ENCODE results near the gene PLEKHJ1. TPM values are rescaled to one million over a fixed set of nuclear protein-coding genes. Genes with fewer than 3 reads are reported as not detected.

The PLEKHJ1 gene
- total RNA-seq, 1 donor from 2014 or later: 75.8 TPM

DNA sequence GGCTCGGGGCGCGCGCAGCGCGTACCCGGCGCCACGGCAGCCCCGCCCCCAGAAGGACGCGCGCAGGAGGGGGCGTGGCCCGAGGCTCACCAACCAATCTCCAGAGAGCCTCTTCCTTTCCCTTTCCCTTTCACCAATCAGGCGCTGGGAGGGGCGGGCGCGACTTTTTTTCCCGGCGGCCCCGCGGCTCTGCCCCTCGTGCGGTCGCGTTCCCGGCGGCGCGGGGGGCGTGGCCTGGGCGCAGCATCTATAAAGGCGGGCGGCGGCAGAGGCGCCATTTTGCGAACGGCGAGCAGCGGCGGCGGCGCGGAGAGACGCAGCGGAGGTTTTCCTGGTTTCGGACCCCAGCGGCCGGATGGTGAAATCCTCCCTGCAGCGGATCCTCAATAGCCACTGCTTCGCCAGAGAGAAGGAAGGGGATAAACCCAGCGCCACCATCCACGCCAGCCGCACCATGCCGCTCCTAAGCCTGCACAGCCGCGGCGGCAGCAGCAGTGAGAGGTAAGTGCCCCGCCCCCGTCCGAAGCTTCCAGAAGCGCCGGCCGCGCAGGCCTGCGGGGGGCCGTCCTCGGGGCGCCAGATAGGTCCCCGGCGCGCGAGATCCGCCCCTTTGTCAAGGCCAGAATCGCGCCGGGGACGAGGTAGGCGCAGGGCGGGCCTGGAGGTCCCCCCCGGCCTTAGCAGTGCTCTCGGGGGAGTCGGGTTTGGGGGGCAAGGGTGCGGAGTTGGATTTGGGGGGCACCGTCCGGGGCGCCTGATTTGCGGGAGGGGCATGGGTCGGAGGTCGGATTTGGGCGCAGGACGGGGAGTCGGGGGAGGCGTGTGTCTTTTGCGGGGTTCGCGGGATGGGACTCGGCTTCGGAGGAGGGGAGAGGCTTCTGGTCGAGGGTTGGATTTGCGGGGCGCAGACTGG, 33.4 kb upstream of the PLEKHJ1 start:
- peak; percentile 97 to 98 for DNase-seq (ENCODE audit: low read depth in 2 of 2)

- no peak for DNase-seq (ENCODE audit: low read depth in 2 of 2)
Measured at GRCh38 chr19:2268861-2269243, 32.7 kb upstream of the PLEKHJ1 start.

DNA sequence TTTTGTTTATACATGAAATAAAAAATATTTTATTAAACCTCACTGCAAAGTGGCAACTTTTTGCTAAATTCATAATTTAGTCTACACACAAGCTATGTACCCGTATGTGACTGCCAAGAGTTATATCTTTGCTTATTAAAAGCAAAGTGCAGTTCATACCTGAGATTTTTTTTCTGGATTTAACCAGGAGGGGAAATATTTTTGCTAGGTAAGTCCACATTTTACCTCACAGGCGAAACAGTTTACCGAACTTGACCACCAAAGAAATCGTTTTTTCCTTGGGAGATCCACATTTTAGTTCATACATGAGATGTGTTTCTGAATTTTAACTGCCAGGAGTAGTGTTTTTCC, 32.3 kb upstream of the PLEKHJ1 start:
- DNase-seq (ENCODE audit: low read depth in 2 of 2): no peak

DNA sequence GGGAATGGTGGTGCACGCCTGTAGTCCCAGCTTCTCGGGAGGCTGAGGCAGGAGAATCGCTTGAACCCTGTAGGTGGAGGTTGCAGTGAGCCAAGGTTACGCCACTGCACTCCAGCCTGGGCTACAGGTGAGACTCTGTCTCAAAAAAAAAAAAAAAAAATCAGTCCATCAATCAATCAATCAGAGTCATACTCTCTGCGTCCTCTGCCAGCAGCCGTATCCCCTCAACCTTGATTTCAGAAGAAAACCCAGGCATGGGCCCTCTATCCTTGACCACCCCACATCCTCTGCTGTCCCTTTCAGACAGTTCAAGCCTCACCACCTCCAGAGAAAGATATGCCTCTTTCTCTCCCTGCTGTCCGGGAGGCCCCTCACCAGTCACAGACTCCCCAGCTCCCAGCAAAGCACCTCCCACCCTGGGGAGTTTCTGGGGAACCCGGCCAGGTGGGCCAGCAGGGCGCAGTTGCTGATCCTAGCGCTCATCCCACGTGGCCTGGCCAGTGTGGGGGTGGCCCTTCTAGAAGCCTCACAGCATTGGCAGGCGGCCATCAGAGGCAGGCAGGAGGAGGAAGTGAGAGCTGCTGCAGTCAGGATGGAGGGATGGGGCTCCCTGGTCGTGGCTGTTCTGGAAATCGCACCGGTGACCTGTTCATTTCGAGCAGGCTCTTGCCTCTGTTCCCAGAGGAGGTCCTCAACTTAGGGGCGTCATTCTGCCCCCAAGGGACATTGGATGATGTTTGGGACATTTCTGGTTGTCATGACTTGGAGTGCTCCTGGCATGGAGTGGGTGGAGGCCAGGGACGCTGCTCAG, 30.3 kb upstream of the PLEKHJ1 start:
- peak; percentile 65 to 83 for DNase-seq (ENCODE audit: low read depth in 2 of 2)

DNA sequence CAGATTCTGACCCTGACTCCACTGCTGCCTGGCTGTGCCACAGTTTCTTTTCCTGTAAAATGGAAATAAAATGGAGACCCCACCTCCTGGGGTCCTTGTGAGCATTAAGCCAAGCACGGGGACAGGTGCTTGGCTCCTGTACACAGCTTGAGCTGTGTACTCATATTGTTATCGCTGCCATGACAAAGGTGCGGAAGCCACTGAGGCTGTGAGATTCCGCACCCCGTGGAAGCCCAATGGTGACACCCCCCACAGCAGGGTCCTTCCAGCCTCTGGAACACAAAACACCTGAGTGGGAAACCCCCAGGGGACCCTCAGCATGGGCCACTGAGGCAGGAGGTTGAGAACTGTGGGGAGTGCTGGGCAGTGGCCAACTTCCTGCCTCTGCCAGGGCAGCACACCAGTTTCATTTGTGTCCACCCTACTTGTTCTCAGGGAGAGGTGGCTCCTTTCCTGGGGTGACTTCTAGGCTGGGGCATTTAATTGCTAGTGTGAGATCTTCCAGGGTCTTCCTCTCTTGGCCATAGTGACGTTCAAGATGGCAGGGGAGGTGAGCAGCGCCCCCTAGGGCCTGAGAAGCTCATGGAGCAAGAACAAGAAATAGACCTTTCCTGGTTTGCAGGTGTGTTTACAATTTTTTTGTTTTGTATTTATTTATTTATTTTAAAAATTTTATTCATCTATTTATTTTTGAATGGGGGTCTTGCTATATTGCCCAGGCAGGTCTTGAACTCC, 25.5 kb upstream of the PLEKHJ1 start:
- DNase-seq (ENCODE audit: low read depth in 2 of 2): peak in 1 of 2 donors; percentile 54

DNA sequence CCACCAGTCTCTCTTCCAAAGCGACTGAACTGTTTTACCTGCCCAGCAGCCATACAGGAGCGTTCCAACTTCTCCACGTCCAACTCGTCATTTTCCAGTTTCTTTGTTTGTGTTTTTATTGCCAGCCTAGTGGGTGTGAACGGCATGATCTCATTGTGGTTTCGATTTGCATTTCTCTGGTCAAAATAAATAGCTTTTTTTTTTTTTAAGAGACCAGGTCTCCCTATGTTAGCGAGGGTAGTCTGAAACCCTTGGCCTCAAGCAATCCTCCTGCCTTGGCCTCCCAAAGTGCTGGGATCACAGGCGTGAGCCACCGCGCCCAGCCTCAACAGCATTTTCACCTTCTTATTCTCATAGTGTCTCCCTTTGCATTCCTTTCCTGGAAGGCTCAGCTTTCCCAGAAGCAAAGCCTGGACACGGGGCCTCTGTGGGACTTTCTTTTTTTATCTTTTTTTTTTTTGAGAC, 24.2 kb upstream of the PLEKHJ1 start:
- peak in 1 of 2 donors; percentile 72 for DNase-seq (ENCODE audit: low read depth in 2 of 2)

GRCh38 chr19:2259336-2259735, 23.2 kb upstream of the PLEKHJ1 start:
- no peak for DNase-seq (ENCODE audit: low read depth in 2 of 2)

- DNase-seq (ENCODE audit: low read depth in 2 of 2): no peak
Measured at GRCh38 chr19:2255982-2256685, 20.0 kb upstream of the PLEKHJ1 start, which contains the start of gene JSRP1. TSS of gene JSRP1 (minus strand) at chr19:2256417. CDS start at chr19:2255314, 1,103 bp downstream.

DNA sequence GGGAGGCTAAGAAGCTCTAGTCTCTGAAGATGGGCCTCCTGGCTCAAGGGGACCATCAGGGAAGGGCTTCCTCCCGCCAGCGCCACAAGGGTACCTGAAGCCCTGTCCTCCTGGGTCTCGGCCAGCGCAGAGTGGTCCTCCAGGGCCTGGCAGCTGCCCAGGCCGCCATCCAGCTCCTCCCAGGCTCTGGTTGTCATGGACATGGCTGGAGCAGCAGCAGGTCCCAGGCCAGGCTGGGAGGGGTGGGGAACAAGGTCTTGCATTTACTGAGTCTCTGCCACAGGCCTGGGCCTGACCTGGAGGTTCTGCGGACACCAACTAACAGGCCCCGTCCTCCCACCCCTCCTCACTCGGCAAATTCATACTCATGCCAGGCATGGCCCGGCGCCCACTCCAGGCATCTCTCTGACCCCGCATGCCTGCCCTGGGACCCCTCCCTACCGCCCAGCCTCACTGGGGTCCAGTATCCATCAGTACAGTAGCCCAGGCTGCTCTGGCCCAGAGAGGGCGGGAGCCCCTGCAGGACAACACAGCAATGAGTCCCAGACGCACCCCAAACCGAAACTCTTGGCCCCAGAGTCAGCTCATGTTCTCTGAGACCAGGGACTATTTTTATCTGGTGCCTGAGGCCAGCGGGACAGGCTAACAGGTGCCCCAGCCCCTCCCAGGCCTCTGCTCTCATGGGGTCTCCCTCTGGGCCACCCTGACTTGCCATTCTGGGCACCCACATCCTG, 19.1 kb upstream of the PLEKHJ1 start:
- DNase-seq (ENCODE audit: low read depth in 2 of 2): no peak

GRCh38 chr19:2254064-2254872, 18.1 kb upstream of the PLEKHJ1 start:
- DNase-seq (ENCODE audit: low read depth in 2 of 2): peak in 1 of 2 donors; percentile 53

GRCh38 chr19:2253106-2254063, 17.3 kb upstream of the PLEKHJ1 start:
- no peak for DNase-seq (ENCODE audit: low read depth in 2 of 2)

GRCh38 chr19:2252797-2253105, 16.6 kb upstream of the PLEKHJ1 start:
- DNase-seq (ENCODE audit: low read depth in 2 of 2): no peak

DNA sequence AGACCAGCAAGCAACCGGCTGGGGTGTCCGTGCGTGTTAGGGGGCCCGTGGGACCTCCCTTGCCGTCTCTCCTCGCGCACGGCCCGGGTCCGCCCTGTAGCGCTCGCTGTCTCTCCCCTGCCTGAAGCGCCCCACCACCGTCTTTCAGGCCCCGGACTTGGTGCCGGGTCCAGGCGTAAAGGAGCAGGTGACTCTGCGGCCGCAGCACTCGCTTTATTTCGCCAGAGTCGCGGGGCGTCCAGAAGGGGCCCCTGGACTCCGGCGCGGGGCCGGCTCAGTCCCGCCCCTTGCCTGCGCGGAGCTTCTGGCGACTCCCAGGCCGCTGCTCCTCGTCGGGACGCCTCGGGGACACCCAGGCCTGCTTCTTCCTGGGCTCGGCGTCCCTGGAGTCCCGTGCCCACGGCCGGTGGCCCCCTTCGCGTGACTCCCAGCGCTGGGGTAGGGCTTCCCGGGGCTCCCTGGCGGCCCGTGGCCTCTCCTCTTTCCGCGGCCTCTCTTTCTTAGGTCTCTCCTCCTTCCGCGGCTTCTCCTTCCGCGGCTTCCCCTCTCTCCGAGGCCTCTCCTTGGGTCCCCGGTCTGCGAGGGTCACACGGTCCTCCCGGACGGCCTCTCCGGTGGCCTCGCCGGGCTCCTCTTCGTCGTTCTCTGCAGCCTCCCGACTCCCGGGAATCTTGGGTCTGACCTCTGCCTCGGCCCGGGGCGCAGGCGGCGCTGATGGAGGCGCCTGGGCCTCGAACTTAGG, 16.1 kb upstream of the PLEKHJ1 start:
- no peak for DNase-seq (ENCODE audit: low read depth in 2 of 2)

DNA sequence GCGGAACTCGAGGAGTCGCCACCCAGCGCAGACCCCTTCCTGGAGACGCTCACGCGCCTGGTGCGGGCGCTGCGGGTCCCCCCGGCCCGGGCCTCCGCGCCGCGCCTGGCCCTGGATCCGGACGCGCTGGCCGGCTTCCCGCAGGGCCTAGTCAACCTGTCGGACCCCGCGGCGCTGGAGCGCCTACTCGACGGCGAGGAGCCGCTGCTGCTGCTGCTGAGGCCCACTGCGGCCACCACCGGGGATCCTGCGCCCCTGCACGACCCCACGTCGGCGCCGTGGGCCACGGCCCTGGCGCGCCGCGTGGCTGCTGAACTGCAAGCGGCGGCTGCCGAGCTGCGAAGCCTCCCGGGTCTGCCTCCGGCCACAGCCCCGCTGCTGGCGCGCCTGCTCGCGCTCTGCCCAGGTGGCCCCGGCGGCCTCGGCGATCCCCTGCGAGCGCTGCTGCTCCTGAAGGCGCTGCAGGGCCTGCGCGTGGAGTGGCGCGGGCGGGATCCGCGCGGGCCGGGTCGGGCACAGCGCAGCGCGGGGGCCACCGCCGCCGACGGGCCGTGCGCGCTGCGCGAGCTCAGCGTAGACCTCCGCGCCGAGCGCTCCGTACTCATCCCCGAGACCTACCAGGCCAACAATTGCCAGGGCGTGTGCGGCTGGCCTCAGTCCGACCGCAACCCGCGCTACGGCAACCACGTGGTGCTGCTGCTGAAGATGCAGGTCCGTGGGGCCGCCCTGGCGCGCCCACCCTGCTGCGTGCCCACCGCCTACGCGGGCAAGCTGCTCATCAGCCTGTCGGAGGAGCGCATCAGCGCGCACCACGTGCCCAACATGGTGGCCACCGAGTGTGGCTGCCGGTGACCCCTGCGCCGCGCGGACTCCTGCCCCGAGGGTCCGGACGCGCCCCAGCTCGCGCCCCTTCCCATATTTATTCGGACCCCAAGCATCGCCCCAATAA, 15.3 kb upstream of the PLEKHJ1 start:
- no peak for DNase-seq (ENCODE audit: low read depth in 2 of 2)

GRCh38 chr19:2250766-2251105, 14.6 kb upstream of the PLEKHJ1 start:
- no peak for DNase-seq (ENCODE audit: low read depth in 2 of 2)

DNA sequence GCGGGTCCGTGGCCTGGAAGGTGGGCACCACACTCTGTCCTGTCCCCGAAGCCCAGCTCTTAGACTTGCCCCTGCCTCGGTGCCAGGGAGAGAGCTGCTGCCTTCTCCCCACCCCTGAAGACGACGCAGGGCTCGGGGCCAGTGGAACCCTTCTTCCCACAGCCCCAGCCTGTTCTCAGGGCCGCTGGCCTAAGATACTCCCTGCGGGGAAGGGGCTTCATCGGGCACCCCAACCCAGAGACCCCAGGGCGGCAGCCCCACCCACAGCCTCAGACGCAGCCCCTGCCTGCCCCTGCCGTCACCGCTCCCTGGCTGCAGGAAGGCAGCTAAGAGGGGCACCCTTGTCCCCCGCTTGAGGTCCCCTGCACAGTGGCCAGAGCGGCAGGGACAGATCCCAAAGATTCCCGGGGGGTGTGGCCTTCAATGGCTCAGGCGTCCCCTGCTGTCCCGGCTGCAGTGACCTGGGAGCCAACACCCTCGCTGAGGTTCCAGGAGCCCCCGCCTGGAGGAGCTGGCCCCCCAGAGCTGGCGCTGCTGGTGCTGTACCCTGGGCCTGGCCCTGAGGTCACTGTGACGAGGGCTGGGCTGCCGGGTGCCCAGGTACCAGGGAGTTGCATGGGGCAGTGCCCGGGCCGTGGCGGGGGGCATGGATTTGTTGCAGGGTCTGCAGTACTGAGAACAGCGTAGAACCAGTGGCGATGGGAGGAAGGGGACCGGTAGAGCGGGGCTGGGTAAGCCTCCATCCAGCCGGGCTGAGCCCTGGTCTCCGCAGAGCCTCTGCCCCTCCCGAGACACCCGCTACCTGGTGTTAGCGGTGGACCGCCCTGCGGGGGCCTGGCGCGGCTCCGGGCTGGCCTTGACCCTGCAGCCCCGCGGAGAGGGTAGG, 14.0 kb upstream of the PLEKHJ1 start:
- DNase-seq (ENCODE audit: low read depth in 2 of 2): no peak

All from lung microvascular endothelial cell (primary cell).